Neural cell (in vitro differentiated cells): ENCODE data around the gene PIK3CA. TPM values are rescaled to one million over a fixed set of nuclear protein-coding genes. Genes with fewer than 3 reads are reported as not detected.

Experiments
- H2AFZ ChIP-seq: fragments of 200-600, 300-800 bp; sonication (generic), shearing (Covaris generic); 2 replicates; pipeline ENCODE4 v1.6.0; 2014; ENCODE audit warnings: low read depth, mild to moderate bottlenecking, antibody characterized with exemption, low read length, moderate library complexity
- H3F3A ChIP-seq: fragments of 200-600 bp; shearing (Covaris generic); 2 replicates; pipeline ENCODE4 v1.6.1; 2016; ENCODE audit warnings: mild to moderate bottlenecking, moderate library complexity, mixed read lengths, antibody characterized with exemption, low read length; ENCODE audit not compliant: insufficient read depth, poor library complexity, severe bottlenecking
- H3K27ac ChIP-seq: fragments of 200-600, 300-800 bp; sonication (generic), shearing (Covaris generic); 2 replicates; pipeline ENCODE4 v1.5.1; 2014; ENCODE audit warnings: mild to moderate bottlenecking, low read length, moderate library complexity
- H3K27me3 ChIP-seq: fragments of 300-800, 200-600 bp; sonication (generic), shearing (Covaris generic); 2 replicates; pipeline ENCODE4 v1.6.0; 2014; ENCODE audit warnings: mild to moderate bottlenecking, low read depth, low read length, moderate library complexity; ENCODE audit not compliant: insufficient read depth
- H3K36me3 ChIP-seq: fragments of 300-800, 200-600 bp; sonication (generic), shearing (Covaris generic); 2 replicates; pipeline ENCODE4 v1.5.1; 2014; ENCODE audit warnings: mild to moderate bottlenecking, antibody characterized with exemption, low read length, moderate library complexity; ENCODE audit not compliant: insufficient read depth
- H3K4me2 ChIP-seq: fragments of 300-800, 200-600 bp; sonication (generic), shearing (Covaris generic); 2 replicates; pipeline ENCODE4 v1.6.0; 2014; ENCODE audit warnings: mild to moderate bottlenecking, low read length
- H3K4me3 ChIP-seq: fragments of 300-800, 200-600 bp; sonication (generic), shearing (Covaris generic); 2 replicates; pipeline ENCODE4 v1.5.1; 2014; ENCODE audit warnings: mild to moderate bottlenecking, low read length, moderate library complexity
- H3K79me2 ChIP-seq: fragments of 200-600 bp; shearing (Covaris generic); replicated peaks from 2 replicates; pipeline ENCODE4 v1.6.0; 2014; ENCODE audit warnings: mild to moderate bottlenecking, low read length, moderate library complexity; ENCODE audit not compliant: insufficient read depth
- H3K9ac ChIP-seq: fragments of 300-800, 200-600 bp; sonication (generic), shearing (Covaris generic); 2 replicates; pipeline ENCODE4 v1.6.1; 2016; ENCODE audit warnings: mild to moderate bottlenecking, low read length, mixed read lengths
- H3K9me2 ChIP-seq: fragments of 200-600 bp; shearing (Covaris generic); 2 replicates; pipeline ENCODE4 v1.6.1; 2016; ENCODE audit warnings: mild to moderate bottlenecking, low read length, mixed read lengths; ENCODE audit not compliant: insufficient read depth
- H3K9me3 ChIP-seq: fragments of 200-600, 300-800 bp; sonication (generic), shearing (Covaris generic); 2 replicates; pipeline ENCODE4 v1.6.1; 2016; ENCODE audit warnings: mild to moderate bottlenecking, mixed run types, low read length, moderate library complexity, mixed read lengths
- H4K20me1 ChIP-seq: fragments of 200-600 bp; shearing (Covaris generic); 2 replicates; pipeline ENCODE4 v1.6.1; 2016; ENCODE audit warnings: mild to moderate bottlenecking, mixed run types; ENCODE audit not compliant: insufficient read depth
- CTCF ChIP-seq: fragments of 450-650 bp; IDR thresholded peaks from 2 replicates; pipeline ENCODE4 v1.5.1; 2014; ENCODE audit warnings: antibody characterized with exemption, mild to moderate bottlenecking, moderate library complexity; ENCODE audit not compliant: poor library complexity, severe bottlenecking
- EP300 ChIP-seq: fragments of 450-650 bp; conservative IDR thresholded peaks from 2 replicates; pipeline ENCODE4 v1.6.1; 2014; ENCODE audit warnings: antibody characterized with exemption, mild to moderate bottlenecking, moderate library complexity; ENCODE audit not compliant: poor library complexity, severe bottlenecking
- EZH2 ChIP-seq: fragments of 200-600, 300-800 bp; shearing (Covaris generic), sonication (generic); IDR thresholded peaks from 2 replicates; pipeline ENCODE4 v1.6.1; 2014; ENCODE audit warnings: antibody characterized with exemption, low read length, borderline replicate concordance, mild to moderate bottlenecking; ENCODE audit not compliant: insufficient read depth, poor library complexity, severe bottlenecking
- MXI1 ChIP-seq: fragments of 450-650 bp; conservative IDR thresholded peaks from 2 replicates; pipeline ENCODE4 v1.6.1; 2014; ENCODE audit warnings: antibody characterized with exemption, mild to moderate bottlenecking; ENCODE audit not compliant: poor library complexity, severe bottlenecking
- POLR2AphosphoS5 ChIP-seq: IDR thresholded peaks from 2 replicates; pipeline ENCODE4 v1.6.1; 2012
- RAD21 ChIP-seq: fragments of 450-650 bp; conservative IDR thresholded peaks from 2 replicates; pipeline ENCODE4 v1.6.1; 2014; ENCODE audit warnings: antibody characterized with exemption, mild to moderate bottlenecking, moderate library complexity
- REST ChIP-seq: IDR thresholded peaks from 2 replicates; pipeline ENCODE4 v1.6.1; 2012; ENCODE audit warnings: borderline replicate concordance
- SMC3 ChIP-seq: fragments of 450-650 bp; conservative IDR thresholded peaks from 2 replicates; pipeline ENCODE4 v1.6.1; 2014; ENCODE audit warnings: antibody characterized with exemption, mild to moderate bottlenecking, moderate library complexity; ENCODE audit not compliant: poor library complexity
- TAF1 ChIP-seq: IDR thresholded peaks from 2 replicates; pipeline ENCODE4 v1.6.1; 2012; ENCODE audit warnings: low read depth
- polyA plus RNA-seq: library from polyadenylated mRNA; depleted of rRNA; stranded (reverse); fragments of >200 nt; gene quantifications from 2 replicates; pipeline ENCODE4 v1.2.3, GENCODE V29; 2014

The PIK3CA gene
- polyA plus RNA-seq, 1 donor from 2014 or later, result 15.2 TPM

GRCh38 chr3:179181993-179182551 is 33.9 kb downstream of the PIK3CA start:
- TF ChIP-seq MXI1 (no peak), RAD21 (no peak), TAF1 (no peak), EP300 (no peak), EZH2 (no peak), REST (no peak), CTCF (no peak), POLR2AphosphoS5 (no peak), SMC3 (no peak)
- Histone ChIP-seq H3F3A (no peaks in the 10 kb centered on the region), H3K27ac (no peak overlapping the region), H3K79me2 (peaks cover 12% of the 10 kb centered on the region), H3K9me2 (no peaks in the 10 kb centered on the region), H3K4me3 (no peak overlapping the region), H3K4me2 (no peak overlapping the region), H3K9ac (no peak overlapping the region), H3K36me3 (no peaks in the 10 kb centered on the region), H3K27me3 (no peaks in the 10 kb centered on the region), H3K9me3 (no peaks in the 10 kb centered on the region), H4K20me1 (no peaks in the 10 kb centered on the region), H2AFZ (no peak overlapping the region)

GRCh38 chr3:179182902-179183301 is 34.7 kb downstream of the PIK3CA start:
- no peaks in the 10 kb centered on the region for H3K9me2 ChIP-seq
- no peak for TF ChIP-seq TAF1
- no peak for TF ChIP-seq SMC3
- no peak for TF ChIP-seq REST
- TF ChIP-seq POLR2AphosphoS5, result no peak
- TF ChIP-seq EZH2, result no peak

More at GRCh38 chr3:179182902-179183301, 34.7 kb downstream of the PIK3CA start:
- H3F3A ChIP-seq, result no peaks in the 10 kb centered on the region
- no peak overlapping the region for H3K27ac ChIP-seq
- peaks cover 12% of the 10 kb centered on the region for H3K79me2 ChIP-seq
- H3K9me3 ChIP-seq, result no peaks in the 10 kb centered on the region
- H3K4me2 ChIP-seq, result no peak overlapping the region
- H2AFZ ChIP-seq, result no peak overlapping the region
- no peak overlapping the region for H3K9ac ChIP-seq
- H4K20me1 ChIP-seq, result no peaks in the 10 kb centered on the region
- H3K36me3 ChIP-seq, result no peaks in the 10 kb centered on the region
- H3K4me3 ChIP-seq, result no peak overlapping the region
- no peaks in the 10 kb centered on the region for H3K27me3 ChIP-seq
